ENCODE results near the gene OS9. TPM values are rescaled to one million over a fixed set of nuclear protein-coding genes. Genes with fewer than 3 reads are reported as not detected.

OS9 gene
- total and polyA plus RNA-seq, 9 of the 15 experiments (the other 6 are each of a cell fraction or from before 2014, with no cell fraction given), result 4.6 to 105 (median 89.5) TPM

DNA sequence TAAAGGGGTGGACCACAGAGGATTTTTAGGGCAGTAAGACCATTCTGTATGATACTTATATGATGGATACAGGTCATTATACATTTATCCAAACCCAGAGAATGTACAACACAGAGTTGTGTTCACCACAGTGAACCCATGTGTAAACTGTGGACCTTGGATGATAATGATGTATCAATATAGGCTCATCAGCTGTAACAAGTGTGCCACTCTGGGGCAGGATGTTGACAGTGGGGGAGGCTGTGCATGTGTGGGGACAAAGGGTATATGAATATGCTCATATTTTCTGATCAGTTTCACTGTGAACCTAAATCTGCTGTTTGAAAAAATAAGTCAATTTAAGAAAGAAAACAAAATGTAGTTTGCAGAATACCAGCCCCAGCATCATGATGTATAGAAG, 14.2 kb upstream of the OS9 start:
- no peaks in the 10 kb centered on the region for H4K20me1 ChIP-seq (replicated peaks; ENCODE audit: control insufficient read depth, insufficient read depth, low read length)
- H3K9ac ChIP-seq (ENCODE audit: insufficient read depth in 1 of 2, low read depth in 2 of 2, low read length in 2 of 2), result no peak overlapping the region
- no peak overlapping the region for H2AFZ ChIP-seq (ENCODE audit: low read depth, low read length)
- H3K4me1 ChIP-seq (replicated peaks in 1 of 2; ENCODE audit: control insufficient read depth in 2 of 2, insufficient read depth in 2 of 2, low read length in 2 of 2), result 0 out of 5 replicates have a peak, but pooled peaks cover 0 to 2% of the 10 kb centered on the region in 2 experiments
- no peak overlapping the region for H3K4me2 ChIP-seq (ENCODE audit: insufficient read depth, low read length)
- H3K9me3 ChIP-seq (replicated peaks; ENCODE audit: control insufficient read depth, insufficient read depth, low read depth, low read length), result no peaks in the 10 kb centered on the region
- ChIA-PET CTCF (ENCODE audit: low intra/inter-chr PET ratio) (no interaction called here), POLR2A (no interaction called here)
- no peak for DNase-seq (ENCODE audit: extremely low read depth in 1 of 4, low spot score in 3 of 4)
- in situ Hi-C loops (cut with MboI) (no loop called here), intact Hi-C loops (cut with micrococcal nuclease) (no loop called here)
- no peak overlapping the region for H3K27ac ChIP-seq (ENCODE audit: extremely low read depth, low read depth, low read length)
- no peaks in the 10 kb centered on the region for H3K36me3 ChIP-seq (ENCODE audit: control insufficient read depth, insufficient read depth, low read length)
- H3K4me3 ChIP-seq, result no peak overlapping the region
- no TSS peak for BruUV-seq (replicated peaks)
- no peak for ATAC-seq
- TF ChIP-seq ZC3H4 (CRISPR knock-in tag; IDR thresholded peaks at IDR 0.05; ENCODE audit: borderline replicate concordance) (no peak), ZSCAN29 (IDR thresholded peaks at IDR 0.05) (no peak), ZFP36 (IDR thresholded peaks at IDR 0.05; ENCODE audit: low read depth, low read length, partially characterized antibody) (no peak), PHF8 (IDR thresholded peaks at IDR 0.05; ENCODE audit: borderline replicate concordance, low read length) (no peak), RFX1 (IDR thresholded peaks at IDR 0.05) (no peak), ZNF175 (CRISPR knock-in tag; IDR thresholded peaks at IDR 0.05; ENCODE audit: low read depth) (no peak), PHB2 (IDR thresholded peaks at IDR 0.05; ENCODE audit: low read depth) (no peak), ZNF668 (CRISPR knock-in tag; IDR thresholded peaks at IDR 0.05) (no peak), CBX8 (IDR thresholded peaks at IDR 0.05; ENCODE audit: borderline replicate concordance, extremely low read depth, low read depth, low read length, poor library complexity, severe bottlenecking) (no peak), ERF (CRISPR knock-in tag; IDR thresholded peaks at IDR 0.05) (no peak), TEAD1 (CRISPR knock-in tag; IDR thresholded peaks at IDR 0.05) (no peak)
- TF ChIP-seq, protein P1, sequence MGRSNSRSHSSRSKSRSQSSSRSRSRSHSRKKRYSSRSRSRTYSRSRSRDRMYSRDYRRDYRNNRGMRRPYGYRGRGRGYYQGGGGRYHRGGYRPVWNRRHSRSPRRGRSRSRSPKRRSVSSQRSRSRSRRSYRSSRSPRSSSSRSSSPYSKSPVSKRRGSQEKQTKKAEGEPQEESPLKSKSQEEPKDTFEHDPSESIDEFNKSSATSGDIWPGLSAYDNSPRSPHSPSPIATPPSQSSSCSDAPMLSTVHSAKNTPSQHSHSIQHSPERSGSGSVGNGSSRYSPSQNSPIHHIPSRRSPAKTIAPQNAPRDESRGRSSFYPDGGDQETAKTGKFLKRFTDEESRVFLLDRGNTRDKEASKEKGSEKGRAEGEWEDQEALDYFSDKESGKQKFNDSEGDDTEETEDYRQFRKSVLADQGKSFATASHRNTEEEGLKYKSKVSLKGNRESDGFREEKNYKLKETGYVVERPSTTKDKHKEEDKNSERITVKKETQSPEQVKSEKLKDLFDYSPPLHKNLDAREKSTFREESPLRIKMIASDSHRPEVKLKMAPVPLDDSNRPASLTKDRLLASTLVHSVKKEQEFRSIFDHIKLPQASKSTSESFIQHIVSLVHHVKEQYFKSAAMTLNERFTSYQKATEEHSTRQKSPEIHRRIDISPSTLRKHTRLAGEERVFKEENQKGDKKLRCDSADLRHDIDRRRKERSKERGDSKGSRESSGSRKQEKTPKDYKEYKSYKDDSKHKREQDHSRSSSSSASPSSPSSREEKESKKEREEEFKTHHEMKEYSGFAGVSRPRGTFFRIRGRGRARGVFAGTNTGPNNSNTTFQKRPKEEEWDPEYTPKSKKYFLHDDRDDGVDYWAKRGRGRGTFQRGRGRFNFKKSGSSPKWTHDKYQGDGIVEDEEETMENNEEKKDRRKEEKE (IDR thresholded peaks at IDR 0.05; ENCODE audit: borderline replicate concordance in 1 of 2, control insufficient read depth in 1 of 2, low read depth in 2 of 2, low read length in 1 of 2), result no peak
- TF ChIP-seq, protein P2, sequence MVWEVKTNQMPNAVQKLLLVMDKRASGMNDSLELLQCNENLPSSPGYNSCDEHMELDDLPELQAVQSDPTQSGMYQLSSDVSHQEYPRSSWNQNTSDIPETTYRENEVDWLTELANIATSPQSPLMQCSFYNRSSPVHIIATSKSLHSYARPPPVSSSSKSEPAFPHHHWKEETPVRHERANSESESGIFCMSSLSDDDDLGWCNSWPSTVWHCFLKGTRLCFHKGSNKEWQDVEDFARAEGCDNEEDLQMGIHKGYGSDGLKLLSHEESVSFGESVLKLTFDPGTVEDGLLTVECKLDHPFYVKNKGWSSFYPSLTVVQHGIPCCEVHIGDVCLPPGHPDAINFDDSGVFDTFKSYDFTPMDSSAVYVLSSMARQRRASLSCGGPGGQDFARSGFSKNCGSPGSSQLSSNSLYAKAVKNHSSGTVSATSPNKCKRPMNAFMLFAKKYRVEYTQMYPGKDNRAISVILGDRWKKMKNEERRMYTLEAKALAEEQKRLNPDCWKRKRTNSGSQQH (CRISPR knock-in tag; IDR thresholded peaks at IDR 0.05), result no peak
- H3K9me1 ChIP-seq (ENCODE audit: control insufficient read depth, insufficient read depth, low read length), result no peaks in the 10 kb centered on the region
- H3K27me3 ChIP-seq (ENCODE audit: control insufficient read depth in 2 of 2, insufficient read depth in 2 of 2, low read length in 2 of 2), result no peaks in the 10 kb centered on the region
- no peaks in the 10 kb centered on the region for H3K79me2 ChIP-seq (ENCODE audit: control insufficient read depth, insufficient read depth, low read length)
- FAIRE-seq, result no peak
